GM18507 (cell line): ENCODE data around the gene GRIA3.
"Not testable (repeated sequence)": the region's sequence is repeated elsewhere in the genome, so short reads cannot be mapped to it uniquely, and the experiment has no call there.

Experiments used
- DNase-seq: peaks from one replicate; pipeline ENCODE4 v3.0.0; 2011; ENCODE audit warnings: low read depth; ENCODE audit not compliant: insufficient read length; ENCODE audit errors: extremely low spot score
- FAIRE-seq: peaks from 2 replicates; lab custom pipeline; 2011; peaks lifted over from hg19 to GRCh38; lab: Jason Lieb, UNC

Gene GRIA3

DNA sequence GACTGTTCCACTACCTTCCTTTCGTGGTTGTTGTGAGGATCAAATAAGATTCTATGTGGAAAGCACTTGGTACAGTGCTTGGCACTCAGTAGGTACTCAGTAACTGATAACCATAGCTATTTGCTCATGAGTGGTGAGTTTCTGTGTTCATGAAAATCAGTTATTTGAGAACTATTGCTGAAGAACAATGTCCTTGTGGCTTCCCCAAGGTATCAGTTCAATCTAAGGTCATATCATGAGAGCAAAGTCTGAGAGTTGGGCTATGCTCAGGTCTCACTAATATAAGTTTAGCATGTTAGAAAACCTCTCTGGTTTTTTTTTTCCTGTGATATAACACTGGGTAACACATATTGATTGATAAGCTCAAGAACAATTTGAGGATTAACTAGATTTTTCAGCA is 147.8 kb downstream of the GRIA3 start:
- no peak for DNase-seq
- FAIRE-seq: no peak

DNA sequence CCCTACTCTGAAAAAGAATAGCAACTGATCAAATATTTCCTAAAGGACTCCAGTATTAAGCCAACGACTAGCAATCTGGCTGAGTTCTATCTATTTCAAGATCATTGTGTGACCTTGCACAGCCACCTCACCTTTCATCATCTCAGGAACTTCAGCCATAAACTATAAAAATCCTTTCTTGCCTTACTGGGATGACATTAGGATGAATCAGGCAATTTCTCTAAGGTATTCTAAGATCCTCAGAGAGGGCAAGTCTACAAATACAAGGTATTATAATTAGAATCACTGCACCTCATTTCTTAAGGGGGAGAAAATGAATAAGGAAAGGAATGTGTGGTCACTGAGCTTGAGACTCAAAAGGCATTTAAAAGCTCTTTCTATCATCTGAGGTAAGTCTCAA is 152.6 kb downstream of the GRIA3 start:
- DNase-seq: no peak

DNA sequence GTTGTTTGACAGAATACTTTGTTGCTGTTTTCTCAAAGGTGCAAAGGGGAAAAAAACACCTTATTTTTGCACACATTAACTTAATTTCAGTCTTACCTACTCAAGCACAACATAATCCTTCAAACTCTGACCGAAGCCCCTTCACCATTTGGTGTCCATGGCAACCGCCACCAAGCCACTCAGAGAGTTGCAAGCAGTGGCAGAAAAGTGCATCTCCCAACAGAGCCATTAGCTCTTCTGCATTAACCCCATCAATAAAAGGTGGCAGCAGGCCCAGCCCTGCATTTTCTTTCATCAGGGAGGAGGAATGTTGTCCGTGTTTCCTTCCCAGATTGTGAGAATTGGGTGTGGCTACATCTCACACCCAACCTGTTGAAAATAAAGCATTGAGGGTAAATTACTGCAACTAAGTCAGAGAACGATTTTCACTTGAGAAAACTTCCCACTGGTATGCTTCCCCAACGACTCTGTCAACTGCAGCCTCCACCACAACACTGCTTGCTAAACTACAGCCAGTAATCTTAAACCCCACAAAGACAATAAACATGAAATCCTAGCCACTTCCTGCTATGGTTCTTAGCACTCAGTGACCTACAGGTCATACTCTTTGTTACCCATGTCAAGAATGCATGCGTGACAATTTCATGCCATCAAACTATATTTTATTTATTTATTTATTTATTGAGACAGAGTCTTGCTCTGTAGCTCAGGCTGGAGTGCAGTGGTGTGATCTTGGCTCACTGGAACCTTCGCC is 154.0 kb downstream of the GRIA3 start:
- no peak for DNase-seq
- FAIRE-seq: no peak

More for the DNA sequence above, 152.6 kb downstream of the GRIA3 start:
- FAIRE-seq: peak; percentile 64

DNA sequence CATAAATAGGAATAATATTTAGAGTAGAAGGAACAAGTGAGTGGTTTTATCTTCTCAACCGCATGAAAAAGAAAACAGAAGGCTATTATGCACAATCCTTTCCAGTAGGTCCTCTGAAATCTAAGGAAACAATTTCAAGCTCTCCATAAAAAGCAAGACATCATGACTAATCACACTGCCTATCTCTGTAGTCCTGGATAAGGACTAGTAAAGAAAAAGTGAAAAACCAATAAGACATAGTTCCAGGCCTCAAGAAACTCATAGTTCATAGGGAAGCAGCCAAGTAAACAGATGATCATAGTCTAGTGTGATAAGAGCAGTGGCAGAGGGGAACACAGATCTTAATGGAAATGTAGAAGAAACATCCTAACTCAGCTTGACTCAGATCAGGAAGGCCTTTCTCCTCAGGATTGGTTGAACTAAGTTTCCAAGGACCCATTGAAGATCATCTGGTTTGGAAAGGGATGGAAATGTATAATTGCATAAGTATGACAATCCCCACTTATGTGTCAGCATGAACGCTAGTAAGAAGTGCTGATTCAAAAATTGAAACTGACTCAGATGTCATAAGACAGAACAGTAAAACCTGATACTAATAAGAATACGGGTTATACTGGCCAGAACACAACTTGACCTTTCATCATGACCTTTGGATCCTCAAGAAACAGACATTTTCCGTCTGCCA is 155.3 kb downstream of the GRIA3 start:
- DNase-seq (no peak), FAIRE-seq (peak; percentile 67)

GRCh38 chrX:123340696-123341095 is 156.6 kb downstream of the GRIA3 start:
- DNase-seq: no peak
- no peak for FAIRE-seq

DNA sequence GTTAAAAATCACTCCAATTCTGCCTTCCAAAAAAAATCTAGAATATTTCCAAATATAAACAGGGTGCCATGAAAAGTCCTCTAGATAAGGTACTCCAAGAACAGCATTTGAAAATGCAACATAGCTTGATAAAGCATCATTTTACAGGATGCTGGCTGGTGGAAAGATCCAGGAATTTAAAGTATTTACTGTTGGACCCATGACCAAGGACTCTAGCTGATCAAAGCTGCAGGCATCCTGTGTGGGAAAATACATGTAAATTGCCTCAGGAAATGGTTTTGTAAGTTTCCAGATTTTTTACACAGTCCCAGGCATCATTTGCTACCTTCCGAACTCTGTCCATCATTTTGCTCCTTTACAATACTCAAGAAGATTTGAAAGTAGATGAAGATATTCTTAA is 164.4 kb downstream of the GRIA3 start:
- FAIRE-seq (no peak), DNase-seq (no peak)

GRCh38 chrX:123350226-123350625 is 166.1 kb downstream of the GRIA3 start:
- FAIRE-seq (peak; percentile 15), DNase-seq (no peak)

DNA sequence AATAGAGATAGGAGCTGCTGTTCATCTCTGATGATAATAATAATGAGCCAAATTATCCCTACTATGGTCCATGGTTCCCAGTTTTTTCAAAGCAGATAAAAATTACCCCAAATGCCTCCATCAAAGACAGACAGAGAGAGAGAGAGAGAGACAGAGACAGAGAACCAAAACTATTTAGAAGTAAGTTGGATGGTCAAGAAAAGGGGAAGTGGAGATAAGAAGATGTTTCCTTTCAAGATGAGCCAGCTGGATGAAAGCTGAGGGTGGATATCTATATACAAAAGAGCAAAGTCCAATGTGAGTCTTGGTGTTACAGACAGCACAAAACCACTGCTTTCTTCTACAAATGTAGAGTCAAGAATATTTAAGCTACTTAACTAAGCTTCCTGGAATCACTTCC is 173.9 kb downstream of the GRIA3 start:
- DNase-seq (no peak), FAIRE-seq (peak; percentile 95)

DNA sequence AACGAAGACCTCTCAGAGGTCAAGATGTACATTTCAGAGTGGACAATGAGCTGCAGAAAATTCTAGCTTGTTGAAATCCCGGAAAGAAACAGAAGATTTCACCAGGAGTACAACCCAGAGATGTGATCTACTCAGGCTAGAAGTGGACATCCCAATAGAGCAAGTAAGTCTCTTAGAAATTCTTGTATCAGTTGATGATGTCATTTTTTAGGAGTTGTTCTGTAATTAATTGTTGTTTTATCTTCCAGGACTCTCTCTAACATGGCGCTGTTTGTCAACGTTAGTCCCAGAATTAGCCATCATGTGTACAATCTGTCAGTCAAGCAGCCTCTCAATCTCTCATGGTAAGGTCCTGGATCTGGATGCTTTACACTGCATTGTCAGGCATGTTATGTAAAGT is 174.4 kb downstream of the GRIA3 start:
- FAIRE-seq: peak; percentile 29

DNA sequence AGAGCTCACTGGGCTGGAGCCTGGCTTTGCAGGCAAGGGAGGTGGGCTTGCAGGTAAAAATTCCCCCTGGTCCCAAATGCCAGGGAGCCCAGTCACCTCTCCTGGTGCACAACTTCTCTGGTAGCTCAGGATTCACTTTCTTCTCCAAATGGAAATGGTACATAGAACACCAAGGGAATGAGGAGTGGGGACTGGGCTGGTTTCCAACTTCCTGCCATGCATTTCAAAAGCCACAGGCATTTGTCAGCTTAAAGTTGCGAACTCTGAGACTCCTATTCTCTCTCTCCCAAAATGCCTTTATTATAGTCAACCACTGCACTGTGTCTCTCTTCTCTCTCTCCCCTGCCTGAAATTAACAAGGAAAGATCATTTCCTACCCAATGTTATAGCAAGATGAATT is 177.3 kb downstream of the GRIA3 start:
- no peak for FAIRE-seq
- DNase-seq: no peak

More for the DNA sequence above, 174.4 kb downstream of the GRIA3 start:
- DNase-seq: no peak

DNA sequence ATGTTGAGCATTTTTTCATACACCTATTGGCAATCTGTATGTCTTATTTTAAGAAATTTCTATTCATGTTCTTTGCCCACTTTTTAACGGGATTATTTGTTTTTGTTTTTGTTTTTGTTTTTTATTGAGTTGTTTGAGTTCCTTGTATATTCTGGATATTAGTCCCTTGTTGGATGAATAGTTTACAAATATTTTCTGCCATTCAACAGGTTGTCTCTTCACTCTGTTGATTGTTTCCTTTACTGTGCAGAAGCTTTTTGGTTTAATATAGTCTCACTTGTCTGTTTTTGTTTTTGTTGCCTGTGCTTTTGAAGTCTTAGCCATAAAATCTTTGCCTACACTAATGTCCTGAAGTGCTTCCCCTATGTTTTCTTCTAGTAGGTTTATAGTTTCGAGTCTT is 202.1 kb downstream of the GRIA3 start:
- not testable (repeated sequence) for FAIRE-seq, DNase-seq

- FAIRE-seq (no peak), DNase-seq (no peak)
Observed at GRCh38 chrX:123392921-123393320, 208.8 kb downstream of the GRIA3 start.

- no peak for FAIRE-seq
- no peak for DNase-seq
Observed at GRCh38 chrX:123399709-123400108, 215.6 kb downstream of the GRIA3 start.

DNA sequence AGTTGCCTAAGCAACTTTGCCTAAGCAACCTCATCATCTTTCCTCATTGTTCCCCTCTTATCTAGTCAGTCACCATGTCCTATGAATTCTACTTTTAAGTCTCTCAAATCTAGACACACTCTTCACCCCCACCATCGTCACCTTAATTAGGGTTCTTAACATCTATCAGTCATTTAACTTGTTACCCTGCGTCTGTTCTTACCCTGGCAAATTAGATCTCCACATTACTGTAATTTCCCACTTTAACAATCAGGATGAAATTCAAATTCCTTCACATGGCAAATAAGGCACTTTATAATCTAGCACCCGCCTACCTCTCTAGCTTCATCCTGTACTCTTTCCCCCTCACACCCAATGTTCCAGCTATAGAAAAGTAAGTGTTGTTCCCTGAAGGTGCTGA is 221.2 kb downstream of the GRIA3 start:
- no peak for DNase-seq
- no peak for FAIRE-seq

GRCh38 chrX:123408821-123409737 is 225.0 kb downstream of the GRIA3 start:
- peak; percentile 92 for FAIRE-seq
- no peak for DNase-seq

DNA sequence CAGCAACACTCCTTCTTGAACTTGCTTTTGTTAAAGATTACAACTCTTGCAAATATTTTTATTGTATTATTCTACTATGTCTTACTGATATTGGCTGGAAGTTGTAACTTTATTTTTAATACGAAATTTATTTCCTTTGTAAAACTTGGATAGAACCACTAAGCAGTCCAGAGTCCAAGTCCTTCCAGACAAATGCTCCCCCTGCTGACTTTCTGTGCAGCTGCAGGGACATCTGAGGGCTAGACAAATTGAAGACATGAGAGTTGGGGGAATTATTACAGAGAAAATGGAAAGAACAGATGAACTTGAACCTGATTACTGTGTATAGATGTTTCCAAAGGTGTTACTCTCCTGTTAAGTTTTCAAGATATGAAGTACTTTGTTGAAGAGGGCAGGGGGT is 238.8 kb downstream of the GRIA3 start:
- no peak for DNase-seq

GRCh38 chrX:123424546-123424945 is 240.5 kb downstream of the GRIA3 start:
- FAIRE-seq: peak; percentile 74

More for the DNA sequence above, 238.8 kb downstream of the GRIA3 start:
- peak; percentile 75 for FAIRE-seq

DNA sequence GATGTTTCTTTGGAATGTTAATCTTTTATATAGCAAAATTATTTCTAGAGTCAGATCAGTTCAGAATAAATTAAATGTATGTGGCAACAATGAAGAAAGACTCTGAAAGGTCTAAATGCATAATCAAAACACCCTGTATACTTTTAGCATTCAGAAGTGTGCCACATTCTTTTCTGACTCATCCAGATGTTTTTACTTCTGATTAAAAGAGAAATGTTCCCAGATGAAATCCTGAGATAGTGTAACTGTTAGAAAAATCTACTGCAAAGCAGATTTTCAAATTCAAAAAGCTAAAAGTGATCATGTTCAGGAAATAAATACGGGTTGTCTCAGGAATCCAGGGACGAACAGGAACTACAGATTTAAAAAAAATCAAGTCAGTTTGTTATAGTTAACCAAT is 241.4 kb downstream of the GRIA3 start:
- DNase-seq (no peak), FAIRE-seq (no peak)

More at GRCh38 chrX:123424546-123424945, 240.5 kb downstream of the GRIA3 start:
- no peak for DNase-seq

GRCh38 chrX:123425904-123426303 is 241.8 kb downstream of the GRIA3 start:
- FAIRE-seq: no peak
- no peak for DNase-seq
